Omental fat pad (tissue), 4 donors: ENCODE data around the gene AMBRA1. TPM values are rescaled to one million over a fixed set of nuclear protein-coding genes. Genes with fewer than 3 reads are reported as not detected.

Experiments used
- ATAC-seq: fragments of 150-250 bp; one replicate; pipeline ENCODE4 v1.9.1; 2016; ENCODE audit warnings: mild to moderate bottlenecking, moderate library complexity; ENCODE audit not compliant: low FRiP score
- DNase-seq: peaks from one replicate; pipeline ENCODE4 v3.0.0-alpha.2; 2019; ENCODE audit warnings: low spot score
- CTCF ChIP-seq, 3 donors: fragments of 450-650 bp; IDR thresholded peaks; one replicate each; pipeline ENCODE4 v1.5.1; 2016 to 2017; ENCODE audit warnings: antibody characterized with exemption in 3 of 3, mild to moderate bottlenecking in 3 of 3, moderate library complexity in 2 of 3
- total RNA-seq, 4 donors: library from RNA; depleted of rRNA; stranded (reverse); fragments of >200 nt; gene quantifications; one replicate each; pipeline ENCODE4 v1.1.0, GENCODE V29; 2016

AMBRA1 gene
- total RNA-seq: 10 to 100 TPM; 19.2 to 41.0 (median 23.5) TPM

GRCh38 chr11:46593550-46594373 lies at the start of gene AMBRA1:
Gene AMBRA1, minus strand, starts transcription at chr11:46594023. Its CDS starts 45,643 bp downstream, at chr11:46548380.
- peak; percentile 52 for DNase-seq
- no peak for TF ChIP-seq CTCF (IDR thresholded peaks at IDR 0.05)
- ATAC-seq: peak; percentile 91

GRCh38 chr11:46643531-46643930 lies 49.7 kb upstream of the AMBRA1 start:
- ATAC-seq (no peak), DNase-seq (no peak)
- TF ChIP-seq CTCF (IDR thresholded peaks at IDR 0.05): no peak

- ATAC-seq (no peak), DNase-seq (no peak)
- no peak for TF ChIP-seq CTCF (IDR thresholded peaks at IDR 0.05)
Measured at GRCh38 chr11:46642627-46643335, 49.0 kb upstream of the AMBRA1 start.

- no peak for TF ChIP-seq CTCF (IDR thresholded peaks at IDR 0.05)
- DNase-seq (no peak), ATAC-seq (no peak)
Measured at GRCh38 chr11:46641639-46642038, 47.8 kb upstream of the AMBRA1 start.

GRCh38 chr11:46640036-46640788 lies 46.4 kb upstream of the AMBRA1 start:
- DNase-seq: no peak
- no peak for TF ChIP-seq CTCF (IDR thresholded peaks at IDR 0.05)
- ATAC-seq: no peak

GRCh38 chr11:46639197-46639839 lies 45.5 kb upstream of the AMBRA1 start:
- DNase-seq (no peak), ATAC-seq (no peak)
- TF ChIP-seq CTCF (IDR thresholded peaks at IDR 0.05): no peak
